Upper lobe of left lung (tissue), 6 donors: Measurements from ENCODE around the gene USP6NL. TPM values are rescaled to one million over a fixed set of nuclear protein-coding genes. Genes with fewer than 3 reads are reported as not detected.

Experiments
- ATAC-seq, 2 donors: fragments of 200-7000 bp; cut with Tn5 transposase; one replicate each; pipeline ENCODE4 v1.9.1; 2022; ENCODE audit warnings: mild to moderate bottlenecking in 2 of 2, moderate library complexity in 2 of 2; ENCODE audit not compliant: low FRiP score in 2 of 2
- DNase-seq, 2 donors: peaks; one replicate each; pipeline ENCODE4 v3.0.0-alpha.2; 2019 to 2020
- H3K27ac ChIP-seq, 4 donors: fragments of 200-600 bp; sonication (generic); one replicate each; pipeline ENCODE4 v1.5.1; 2016 to 2019
- H3K27me3 ChIP-seq, 4 donors: fragments of 200-600 bp; sonication (generic); one replicate each; pipeline ENCODE4 v1.5.1; 2017 to 2019
- H3K36me3 ChIP-seq, 4 donors: fragments of 200-600 bp; sonication (generic); one replicate each; pipeline ENCODE4 v1.5.1; 2016 to 2019
- H3K4me1 ChIP-seq, 4 donors: fragments of 200-600 bp; sonication (generic); one replicate each; pipeline ENCODE4 v1.5.1; 2018 to 2019
- H3K4me3 ChIP-seq, 4 donors: fragments of 200-600 bp; sonication (generic); one replicate each; pipeline ENCODE4 v1.5.1; 2017 to 2019; ENCODE audit warnings: mild to moderate bottlenecking in 2 of 4, moderate library complexity in 1 of 4
- H3K9me3 ChIP-seq, 4 donors: fragments of 200-600 bp; sonication (generic); one replicate each; pipeline ENCODE4 v1.5.1; 2018 to 2019
- EP300 ChIP-seq, 4 donors: sonication (generic); formaldehyde crosslinking; IDR thresholded peaks; one replicate each; pipeline ENCODE4 v1.5.1; 2017; ENCODE audit warnings: antibody characterized with exemption in 4 of 4, control low read depth in 2 of 4
- POLR2A ChIP-seq, 4 donors: fragments of 450-650 bp; IDR thresholded peaks; one replicate each; pipeline ENCODE4 v1.5.1; 2016 to 2017; ENCODE audit warnings: antibody characterized with exemption in 4 of 4, mild to moderate bottlenecking in 2 of 4
- POLR2AphosphoS5 ChIP-seq, 2 donors: sonication (generic); formaldehyde crosslinking; IDR thresholded peaks; one replicate each; pipeline ENCODE4 v1.5.1; 2017; ENCODE audit warnings: antibody characterized with exemption in 2 of 2
- WGBS, 2 donors: methylation state at CpG; one replicate each; pipeline ENCODE4 v1.1.5; 2017 to 2018; 5-methylcytosine and 5-hydroxymethylcytosine counted together
- total RNA-seq, 6 donors: library from RNA; depleted of rRNA in 4 of 6; stranded (reverse); fragments of >200 nt in 4 of 6; gene quantifications; one replicate each; pipeline versions ENCODE4 v1.1.0 to v1.2.1, GENCODE V29; 2016 to 2021
- TF ChIP-seq, protein P1 (sequence below), 6 experiments: fragments of 450-650 bp in 4 of 6; fragments of 200-600 bp in 2 of 6; sonication (generic) in 2 of 6; IDR thresholded peaks; one replicate each; pipeline ENCODE4 v1.5.1; 2016 to 2019; ENCODE audit warnings: antibody characterized with exemption in 6 of 6
- donor health status: DM: no; HTN: no; CAD: no; lungs with moderate emphysema.
- donor health status: DM: no; HTN: yes; CAD: no; lungs with severe emphysema.

USP6NL gene
- total RNA-seq, 6 donors from 2014 or later: 16.4 to 28.6 (median 21.8) TPM

DNA sequence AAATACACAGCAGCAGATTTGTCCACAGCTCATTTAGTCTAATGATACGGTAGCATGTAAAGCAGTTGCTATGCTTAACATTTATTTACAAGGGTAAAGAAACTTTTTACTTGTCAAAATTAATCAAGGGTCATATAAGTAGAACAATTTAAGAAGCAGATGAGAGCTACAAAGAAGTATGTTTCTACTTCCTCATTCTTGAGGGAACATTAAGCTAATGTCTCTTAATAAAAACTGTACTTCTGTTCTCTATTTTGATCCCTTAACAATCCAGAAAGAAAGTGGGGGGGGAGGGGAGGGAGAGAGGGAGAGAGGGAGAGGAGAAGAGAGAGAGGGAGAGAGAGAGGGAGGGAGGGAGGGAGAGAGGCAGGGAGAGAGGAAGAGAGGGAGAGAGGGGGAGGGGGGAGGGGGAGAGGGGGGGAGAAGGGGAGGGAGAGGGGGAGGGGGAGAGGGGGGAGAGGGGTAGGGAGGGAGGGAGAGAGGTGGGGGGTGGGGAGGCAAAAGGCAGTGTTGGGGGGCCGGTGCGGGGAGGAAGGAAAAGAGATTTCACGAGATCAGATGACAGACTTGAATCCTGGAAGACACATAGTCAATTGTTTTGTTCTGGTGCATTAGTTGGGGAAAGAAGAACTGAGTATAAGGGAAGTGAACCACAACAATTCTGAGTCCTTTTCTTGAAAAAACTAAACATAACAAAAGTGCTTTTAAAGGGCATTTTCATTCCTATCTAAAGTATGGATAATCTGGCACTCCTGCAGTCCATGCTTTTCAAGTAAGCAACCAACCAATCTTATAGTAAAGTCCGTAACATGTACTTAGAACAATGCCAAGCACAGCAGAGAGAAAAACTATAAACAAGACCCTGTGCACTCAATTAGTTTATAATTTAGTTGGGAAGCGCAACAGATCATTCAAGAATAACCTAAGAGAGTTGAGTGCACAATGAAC, 128.0 kb downstream of the USP6NL start:
- no peak for ATAC-seq
- no peak for DNase-seq
- Histone ChIP-seq H3K4me3 (no peak overlapping the region), H3K9me3 (no peaks in the 10 kb centered on the region), H3K27ac (no peak overlapping the region), H3K36me3 (peaks cover 0 to 45% (median 0%) of the 10 kb centered on the region in 4 donors), H3K27me3 (no peaks in the 10 kb centered on the region), H3K4me1 (no peaks in the 10 kb centered on the region)
- TF ChIP-seq POLR2AphosphoS5 (IDR thresholded peaks at IDR 0.05) (no peak), EP300 (IDR thresholded peaks at IDR 0.05) (no peak)
- TF ChIP-seq, protein P1, sequence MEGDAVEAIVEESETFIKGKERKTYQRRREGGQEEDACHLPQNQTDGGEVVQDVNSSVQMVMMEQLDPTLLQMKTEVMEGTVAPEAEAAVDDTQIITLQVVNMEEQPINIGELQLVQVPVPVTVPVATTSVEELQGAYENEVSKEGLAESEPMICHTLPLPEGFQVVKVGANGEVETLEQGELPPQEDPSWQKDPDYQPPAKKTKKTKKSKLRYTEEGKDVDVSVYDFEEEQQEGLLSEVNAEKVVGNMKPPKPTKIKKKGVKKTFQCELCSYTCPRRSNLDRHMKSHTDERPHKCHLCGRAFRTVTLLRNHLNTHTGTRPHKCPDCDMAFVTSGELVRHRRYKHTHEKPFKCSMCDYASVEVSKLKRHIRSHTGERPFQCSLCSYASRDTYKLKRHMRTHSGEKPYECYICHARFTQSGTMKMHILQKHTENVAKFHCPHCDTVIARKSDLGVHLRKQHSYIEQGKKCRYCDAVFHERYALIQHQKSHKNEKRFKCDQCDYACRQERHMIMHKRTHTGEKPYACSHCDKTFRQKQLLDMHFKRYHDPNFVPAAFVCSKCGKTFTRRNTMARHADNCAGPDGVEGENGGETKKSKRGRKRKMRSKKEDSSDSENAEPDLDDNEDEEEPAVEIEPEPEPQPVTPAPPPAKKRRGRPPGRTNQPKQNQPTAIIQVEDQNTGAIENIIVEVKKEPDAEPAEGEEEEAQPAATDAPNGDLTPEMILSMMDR (IDR thresholded peaks at IDR 0.05): no peak
- WGBS, 2 donors: 73% methylated on average over 5 to 6 of the region's 6 CpGs

DNA sequence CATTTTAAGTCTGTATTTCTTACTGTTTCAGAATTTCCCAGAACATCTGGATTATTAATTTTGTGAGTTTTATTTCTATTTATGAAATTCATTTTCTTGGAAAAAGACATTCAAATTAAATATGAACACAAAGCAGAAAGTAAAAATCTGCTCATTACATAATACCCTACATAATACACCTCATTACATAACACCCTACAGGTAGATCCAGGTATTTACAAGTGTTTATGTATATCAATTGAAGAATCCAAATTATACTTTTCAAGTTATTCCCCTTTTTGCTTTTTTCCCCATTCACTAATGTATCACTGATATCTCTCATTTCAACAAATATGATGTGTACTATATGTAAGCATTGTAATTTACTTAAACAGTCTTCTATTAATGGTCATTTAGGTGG, 129.1 kb downstream of the USP6NL start:
- H3K27ac ChIP-seq: no peak overlapping the region
- H3K36me3 ChIP-seq: peaks cover 0 to 37% (median 0%) of the 10 kb centered on the region in 4 donors
- no peak overlapping the region for H3K4me3 ChIP-seq
- TF ChIP-seq EP300 (IDR thresholded peaks at IDR 0.05): no peak
- no peak for TF ChIP-seq POLR2A (IDR thresholded peaks at IDR 0.05)
- TF ChIP-seq, protein P1 (IDR thresholded peaks at IDR 0.05): no peak
- no peak for TF ChIP-seq POLR2AphosphoS5 (IDR thresholded peaks at IDR 0.05)
- no peaks in the 10 kb centered on the region for H3K9me3 ChIP-seq
- H3K4me1 ChIP-seq: no peaks in the 10 kb centered on the region
- no peak for DNase-seq
- ATAC-seq: no peak
- no peaks in the 10 kb centered on the region for H3K27me3 ChIP-seq

DNA sequence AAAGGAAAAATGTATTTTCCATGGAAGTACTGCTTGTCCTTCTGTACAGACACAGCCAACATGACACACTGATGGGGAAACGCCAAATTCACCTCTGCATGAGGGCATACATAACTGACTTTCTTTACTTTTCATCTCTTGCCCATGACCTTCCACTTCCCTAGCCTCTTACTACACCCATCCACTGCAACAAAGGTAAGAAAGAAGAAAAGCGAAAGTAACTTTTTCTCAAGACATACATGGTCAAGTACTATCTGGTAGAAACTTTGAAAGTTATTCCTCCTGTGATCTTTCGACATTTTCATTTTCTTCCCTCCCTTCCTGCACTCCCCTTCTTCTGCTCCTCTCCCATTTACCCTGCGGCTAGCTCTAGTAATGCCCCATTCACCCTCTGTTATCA, 130.8 kb downstream of the USP6NL start:
- ATAC-seq (no peak), DNase-seq (no peak)
- TF ChIP-seq EP300 (IDR thresholded peaks at IDR 0.05) (no peak), POLR2A (IDR thresholded peaks at IDR 0.05) (no peak), POLR2AphosphoS5 (IDR thresholded peaks at IDR 0.05) (no peak)
- TF ChIP-seq, protein P1 (IDR thresholded peaks at IDR 0.05): no peak
- 94 to 96% methylated on average over 4 of the region's 4 CpGs for WGBS, 2 donors
- H3K4me3 ChIP-seq: no peak overlapping the region
- peaks cover 0 to 33% (median 0%) of the 10 kb centered on the region in 4 donors for H3K36me3 ChIP-seq
- H3K9me3 ChIP-seq: no peaks in the 10 kb centered on the region
- H3K4me1 ChIP-seq: no peaks in the 10 kb centered on the region
- no peak overlapping the region for H3K27ac ChIP-seq
- H3K27me3 ChIP-seq: no peaks in the 10 kb centered on the region

DNA sequence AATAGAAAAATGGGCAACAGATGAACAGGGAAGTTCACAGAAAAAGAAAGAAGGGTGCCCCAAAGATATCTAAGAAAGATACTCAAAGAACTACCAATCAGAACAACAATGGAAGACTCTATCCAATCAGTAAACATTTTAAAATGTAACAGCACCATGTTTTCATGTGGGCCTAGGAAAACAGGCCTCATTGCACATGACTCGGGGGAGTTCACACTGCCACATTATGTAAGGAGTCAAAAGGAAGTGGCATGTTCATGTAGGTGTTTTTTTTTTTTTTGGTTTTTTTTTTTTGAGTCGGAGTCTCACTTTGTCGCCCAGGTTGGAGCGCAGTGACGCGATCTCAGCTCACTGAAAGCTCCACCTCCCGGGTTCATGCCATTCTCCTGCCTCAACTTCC, 132.2 kb downstream of the USP6NL start:
- H3K27me3 ChIP-seq: no peaks in the 10 kb centered on the region
- H3K4me3 ChIP-seq: no peak overlapping the region
- DNase-seq (no peak), ATAC-seq (no peak)
- no peak overlapping the region for H3K27ac ChIP-seq
- no peaks in the 10 kb centered on the region for H3K4me1 ChIP-seq
- H3K36me3 ChIP-seq: peaks cover 0 to 21% (median 0%) of the 10 kb centered on the region in 4 donors
- TF ChIP-seq EP300 (IDR thresholded peaks at IDR 0.05) (no peak), POLR2A (IDR thresholded peaks at IDR 0.05) (no peak), POLR2AphosphoS5 (IDR thresholded peaks at IDR 0.05) (no peak)
- TF ChIP-seq, protein P1 (IDR thresholded peaks at IDR 0.05): no peak
- WGBS, 2 donors: 83 to 93% methylated on average over 7 of the region's 7 CpGs
- H3K9me3 ChIP-seq: no peaks in the 10 kb centered on the region
